ENCODE results near the gene CTSO.

Gene CTSO

GRCh38 chr4:155978810-155979209 lies 25.1 kb upstream of the CTSO start:
- TF ChIP-seq CTCF (conservative IDR thresholded peaks at IDR 0.05; ENCODE audit: low read length): no peak
- no peak for DNase-seq (ENCODE audit: low read depth)
- H3K4me3 ChIP-seq (ENCODE audit: low read length): no peak overlapping the region

GRCh38 chr4:155975511-155975910 lies 21.8 kb upstream of the CTSO start:
- no peak overlapping the region for H3K4me3 ChIP-seq (ENCODE audit: low read length)
- TF ChIP-seq CTCF (conservative IDR thresholded peaks at IDR 0.05; ENCODE audit: low read length): no peak
- DNase-seq (ENCODE audit: low read depth): no peak

- no peak overlapping the region for H3K4me3 ChIP-seq (ENCODE audit: low read length)
- peak; percentile 28 for DNase-seq (ENCODE audit: low read depth)
- TF ChIP-seq CTCF (conservative IDR thresholded peaks at IDR 0.05; ENCODE audit: low read length): no peak
These were observed 21.3 kb upstream of the CTSO start for GRCh38 chr4:155974996-155975395.

- DNase-seq (ENCODE audit: low read depth): no peak
- H3K4me3 ChIP-seq (ENCODE audit: low read length): no peak overlapping the region
- TF ChIP-seq CTCF (conservative IDR thresholded peaks at IDR 0.05; ENCODE audit: low read length): no peak
These were observed 20.7 kb upstream of the CTSO start for GRCh38 chr4:155974476-155974749.

GRCh38 chr4:155973639-155974475 lies 20.2 kb upstream of the CTSO start:
- no peak overlapping the region for H3K4me3 ChIP-seq (ENCODE audit: low read length)
- DNase-seq (ENCODE audit: low read depth): peak; percentile 47
- TF ChIP-seq CTCF (conservative IDR thresholded peaks at IDR 0.05; ENCODE audit: low read length): no peak

- no peak overlapping the region for H3K4me3 ChIP-seq (ENCODE audit: low read length)
- TF ChIP-seq CTCF (conservative IDR thresholded peaks at IDR 0.05; ENCODE audit: low read length): peak; percentile 57
- DNase-seq (ENCODE audit: low read depth): peak; percentile 25
These were observed 18.4 kb upstream of the CTSO start for GRCh38 chr4:155972098-155972497.

GRCh38 chr4:155966731-155967395 lies 13.2 kb upstream of the CTSO start:
- DNase-seq (ENCODE audit: low read depth): peak; percentile 44

More at GRCh38 chr4:155966731-155967395, 13.2 kb upstream of the CTSO start:
- no peak for TF ChIP-seq CTCF (conservative IDR thresholded peaks at IDR 0.05; ENCODE audit: low read length)
- no peak overlapping the region for H3K4me3 ChIP-seq (ENCODE audit: low read length)
